ENCODE data around the gene USP13. TPM values are rescaled to one million over a fixed set of nuclear protein-coding genes. Genes with fewer than 3 reads are reported as not detected.

USP13 gene
- total RNA-seq, 4 donors from 2014 or later = 1.5 to 6.5 (median 4.1) TPM

DNA sequence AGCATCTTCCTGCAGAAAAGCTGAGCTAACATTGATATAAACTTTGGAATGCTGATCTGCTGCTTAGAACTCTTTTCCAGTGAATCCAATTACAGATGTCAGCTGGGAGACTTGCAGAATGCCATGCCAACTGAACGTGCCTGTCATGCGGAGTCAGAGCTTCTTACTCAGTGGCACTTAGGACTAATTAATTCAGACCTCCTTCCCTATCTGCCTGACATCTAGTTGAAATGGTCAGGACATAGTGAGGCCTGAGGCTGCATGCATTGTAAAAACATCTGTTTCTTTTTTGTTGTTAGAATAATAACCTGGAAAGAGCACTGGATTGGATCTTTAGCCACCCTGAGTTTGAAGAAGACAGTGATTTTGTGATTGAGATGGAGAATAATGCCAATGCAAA lies 112.6 kb downstream of the USP13 start:
- Histone ChIP-seq H3K4me1 (no peaks in the 10 kb centered on the region), H3K36me3 (peaks cover 0 to 51% (median 2%) of the 10 kb centered on the region in 3 donors), H3K4me3 (no peak overlapping the region), H3K27ac (no peak overlapping the region), H3K27me3 (no peaks in the 10 kb centered on the region), H3K9me3 (no peaks in the 10 kb centered on the region)
- WGBS, 2 donors = 67 to 69% methylated on average over 2 of the region's 2 CpGs
- no peak for DNase-seq
- intact Hi-C loops (cut with DNase I) = no loop called here
- no peak for TF ChIP-seq POLR2A (IDR thresholded peaks at IDR 0.05)
- TF ChIP-seq, protein P1, sequence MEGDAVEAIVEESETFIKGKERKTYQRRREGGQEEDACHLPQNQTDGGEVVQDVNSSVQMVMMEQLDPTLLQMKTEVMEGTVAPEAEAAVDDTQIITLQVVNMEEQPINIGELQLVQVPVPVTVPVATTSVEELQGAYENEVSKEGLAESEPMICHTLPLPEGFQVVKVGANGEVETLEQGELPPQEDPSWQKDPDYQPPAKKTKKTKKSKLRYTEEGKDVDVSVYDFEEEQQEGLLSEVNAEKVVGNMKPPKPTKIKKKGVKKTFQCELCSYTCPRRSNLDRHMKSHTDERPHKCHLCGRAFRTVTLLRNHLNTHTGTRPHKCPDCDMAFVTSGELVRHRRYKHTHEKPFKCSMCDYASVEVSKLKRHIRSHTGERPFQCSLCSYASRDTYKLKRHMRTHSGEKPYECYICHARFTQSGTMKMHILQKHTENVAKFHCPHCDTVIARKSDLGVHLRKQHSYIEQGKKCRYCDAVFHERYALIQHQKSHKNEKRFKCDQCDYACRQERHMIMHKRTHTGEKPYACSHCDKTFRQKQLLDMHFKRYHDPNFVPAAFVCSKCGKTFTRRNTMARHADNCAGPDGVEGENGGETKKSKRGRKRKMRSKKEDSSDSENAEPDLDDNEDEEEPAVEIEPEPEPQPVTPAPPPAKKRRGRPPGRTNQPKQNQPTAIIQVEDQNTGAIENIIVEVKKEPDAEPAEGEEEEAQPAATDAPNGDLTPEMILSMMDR (IDR thresholded peaks at IDR 0.05) = no peak

DNA sequence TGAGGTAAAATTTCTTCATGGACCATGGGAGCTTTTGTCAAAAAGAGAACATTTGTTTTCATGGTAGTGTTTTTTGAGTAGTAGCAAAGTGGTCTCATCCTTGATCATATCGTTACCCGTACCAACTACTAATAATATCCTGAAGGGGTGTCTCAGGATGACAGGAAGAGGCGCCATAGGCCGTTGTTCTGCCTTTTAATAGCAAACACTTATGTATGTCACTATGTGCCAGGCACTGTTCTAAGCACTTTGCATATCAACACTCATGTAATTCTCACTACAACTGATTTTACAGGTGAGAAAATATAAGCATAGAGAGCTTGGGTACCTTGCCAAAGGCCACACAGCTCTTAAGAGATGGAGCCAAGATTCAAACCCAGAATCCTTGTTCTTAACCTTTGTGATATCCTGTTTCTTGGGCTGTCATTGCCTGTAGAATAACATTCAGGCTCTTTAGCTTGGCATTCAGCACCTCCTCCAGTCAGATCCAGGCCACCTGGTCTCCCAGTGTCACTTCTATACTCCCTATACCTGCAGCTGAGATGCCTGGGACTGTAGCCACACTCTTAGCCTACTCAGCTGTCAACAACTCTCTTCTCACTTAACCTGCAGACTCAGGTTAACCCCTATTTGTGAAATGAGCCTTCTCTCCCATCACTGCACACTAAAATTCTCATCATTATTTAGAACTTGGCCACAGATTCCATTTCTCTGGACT lies 113.7 kb downstream of the USP13 start:
- H3K4me1 ChIP-seq = no peaks in the 10 kb centered on the region
- H3K27ac ChIP-seq = no peak overlapping the region
- H3K27me3 ChIP-seq = no peaks in the 10 kb centered on the region
- no peak overlapping the region for H3K4me3 ChIP-seq
- WGBS, 2 donors = 89 to 92% methylated on average over 4 of the region's 4 CpGs
- H3K36me3 ChIP-seq = peaks cover 0 to 45% (median 2%) of the 10 kb centered on the region in 3 donors
- TF ChIP-seq POLR2A (IDR thresholded peaks at IDR 0.05) = no peak
- TF ChIP-seq, protein P1 (IDR thresholded peaks at IDR 0.05) = no peak
- intact Hi-C loops (cut with DNase I) = no loop called here
- H3K9me3 ChIP-seq = no peaks in the 10 kb centered on the region
- DNase-seq = no peak

DNA sequence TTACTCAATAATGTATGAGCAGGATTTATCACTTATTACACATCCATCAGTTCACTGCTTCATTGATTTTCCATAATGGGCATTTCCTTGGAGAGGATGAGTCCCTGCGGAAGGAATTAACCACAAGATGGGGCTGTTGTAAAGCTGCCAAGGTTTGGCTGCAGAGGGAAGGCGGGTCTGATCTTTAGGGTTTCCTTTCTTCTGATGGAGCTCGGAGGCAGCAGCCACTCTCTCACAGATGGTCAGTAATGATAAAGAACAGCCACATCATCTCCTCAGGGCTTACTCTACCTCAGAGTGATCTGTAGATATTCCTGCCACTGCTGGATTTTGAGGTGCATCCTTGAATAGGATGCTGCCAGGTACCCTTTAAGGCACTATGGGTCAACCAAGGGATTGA lies 115.2 kb downstream of the USP13 start:
- DNase-seq = no peak
- H3K36me3 ChIP-seq = peaks cover 0 to 37% (median 2%) of the 10 kb centered on the region in 3 donors
- no peak for TF ChIP-seq POLR2A (IDR thresholded peaks at IDR 0.05)
- TF ChIP-seq, protein P1 (IDR thresholded peaks at IDR 0.05) = peak in 3 of 6 experiments; percentile 17 to 38 (median 24)
- intact Hi-C loops (cut with DNase I) = no loop called here
- WGBS, 2 donors = 42 to 45% methylated on average over 2 of the region's 3 CpGs
- no peaks in the 10 kb centered on the region for H3K27me3 ChIP-seq
- H3K27ac ChIP-seq = no peak overlapping the region
- H3K9me3 ChIP-seq = no peaks in the 10 kb centered on the region
- H3K4me1 ChIP-seq = no peaks in the 10 kb centered on the region
- H3K4me3 ChIP-seq = no peak overlapping the region

DNA sequence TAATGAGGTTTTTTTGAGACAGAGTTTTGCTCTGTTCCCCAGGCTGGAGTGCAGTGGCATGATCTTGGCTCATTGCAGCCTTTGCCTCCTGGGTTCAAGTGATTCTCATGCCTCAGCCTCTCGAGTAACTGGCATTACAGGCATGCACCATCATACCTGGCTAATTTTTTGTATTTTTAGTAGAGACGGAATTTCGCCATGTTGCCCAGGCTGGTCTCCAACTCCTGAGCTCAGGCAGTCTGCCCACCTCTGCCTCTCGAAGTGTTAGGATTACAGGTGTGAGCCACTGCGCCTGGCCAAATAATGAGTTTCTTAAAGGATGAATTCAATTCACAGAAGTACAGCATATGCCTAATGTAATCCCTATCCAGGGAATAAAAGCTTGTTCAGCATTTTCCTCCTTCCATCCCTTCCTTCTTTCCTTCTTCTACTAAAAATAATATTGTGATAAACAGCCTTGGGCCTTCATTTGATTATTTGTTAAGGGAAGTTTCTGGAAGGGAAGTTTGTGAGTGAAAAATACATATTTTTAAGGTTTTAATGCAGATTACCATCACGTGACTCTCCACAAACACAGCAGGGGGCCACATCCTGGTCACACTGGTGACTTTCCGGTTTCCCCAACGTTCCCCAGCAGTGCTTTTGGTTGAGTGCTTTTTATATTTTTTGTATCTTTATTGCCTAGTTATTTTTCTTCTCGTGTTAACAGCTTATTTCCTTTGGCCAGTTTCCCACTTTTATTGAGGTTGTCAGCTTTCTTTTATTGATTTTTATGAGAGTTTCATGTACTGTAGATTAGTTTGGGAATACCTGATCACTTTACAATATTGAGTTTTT lies 116.8 kb downstream of the USP13 start:
- WGBS, 2 donors = 67 to 69% methylated on average over 9 of the region's 9 CpGs
- H3K27me3 ChIP-seq = no peaks in the 10 kb centered on the region
- no peak overlapping the region for H3K27ac ChIP-seq
- TF ChIP-seq POLR2A (IDR thresholded peaks at IDR 0.05) = no peak
- TF ChIP-seq, protein P1 (IDR thresholded peaks at IDR 0.05) = no peak
- intact Hi-C loops (cut with DNase I) = no loop called here
- no peak overlapping the region for H3K4me3 ChIP-seq
- no peak for DNase-seq
- peaks cover 0 to 46% (median 2%) of the 10 kb centered on the region in 3 donors for H3K36me3 ChIP-seq
- no peaks in the 10 kb centered on the region for H3K9me3 ChIP-seq
- no peaks in the 10 kb centered on the region for H3K4me1 ChIP-seq

DNA sequence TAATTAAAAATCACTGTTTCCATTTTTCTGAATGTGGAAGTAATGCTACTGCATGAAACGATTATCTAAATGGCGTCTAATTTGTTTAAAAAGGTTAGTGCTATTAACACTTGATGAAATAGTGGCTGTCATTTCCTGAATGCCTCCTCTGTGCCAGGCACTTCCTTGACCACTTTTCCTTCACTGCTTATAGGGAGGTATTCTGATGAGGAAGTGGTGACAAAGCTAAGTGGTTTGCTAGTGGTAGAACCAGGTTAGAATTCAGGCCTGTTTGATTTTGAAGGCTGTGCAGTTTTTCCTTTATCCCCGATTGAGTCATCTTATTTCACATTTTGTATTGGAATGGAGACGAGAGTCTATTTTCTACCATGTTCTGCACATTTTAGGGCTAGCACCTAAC lies 119.0 kb downstream of the USP13 start:
- no peaks in the 10 kb centered on the region for H3K4me1 ChIP-seq
- 77 to 82% methylated on average over 4 of the region's 4 CpGs for WGBS, 2 donors
- no peak for TF ChIP-seq POLR2A (IDR thresholded peaks at IDR 0.05)
- TF ChIP-seq, protein P1 (IDR thresholded peaks at IDR 0.05) = no peak
- H3K36me3 ChIP-seq = peaks cover 0 to 40% (median 0%) of the 10 kb centered on the region in 3 donors
- H3K9me3 ChIP-seq = no peaks in the 10 kb centered on the region
- H3K27me3 ChIP-seq = no peaks in the 10 kb centered on the region
- H3K27ac ChIP-seq = no peak overlapping the region
- no peak for DNase-seq
- H3K4me3 ChIP-seq = no peak overlapping the region
- intact Hi-C loops (cut with DNase I) = no loop called here
